IPS DF 4.7 (cell line): ENCODE measurements around the gene C12orf42.

Experiments
- DNase-seq: peaks from one replicate; pipeline ENCODE4 v3.0.0-alpha.2; 2013; ENCODE audit warnings: low spot score; ENCODE audit errors: extremely low read depth

C12orf42 gene

DNA sequence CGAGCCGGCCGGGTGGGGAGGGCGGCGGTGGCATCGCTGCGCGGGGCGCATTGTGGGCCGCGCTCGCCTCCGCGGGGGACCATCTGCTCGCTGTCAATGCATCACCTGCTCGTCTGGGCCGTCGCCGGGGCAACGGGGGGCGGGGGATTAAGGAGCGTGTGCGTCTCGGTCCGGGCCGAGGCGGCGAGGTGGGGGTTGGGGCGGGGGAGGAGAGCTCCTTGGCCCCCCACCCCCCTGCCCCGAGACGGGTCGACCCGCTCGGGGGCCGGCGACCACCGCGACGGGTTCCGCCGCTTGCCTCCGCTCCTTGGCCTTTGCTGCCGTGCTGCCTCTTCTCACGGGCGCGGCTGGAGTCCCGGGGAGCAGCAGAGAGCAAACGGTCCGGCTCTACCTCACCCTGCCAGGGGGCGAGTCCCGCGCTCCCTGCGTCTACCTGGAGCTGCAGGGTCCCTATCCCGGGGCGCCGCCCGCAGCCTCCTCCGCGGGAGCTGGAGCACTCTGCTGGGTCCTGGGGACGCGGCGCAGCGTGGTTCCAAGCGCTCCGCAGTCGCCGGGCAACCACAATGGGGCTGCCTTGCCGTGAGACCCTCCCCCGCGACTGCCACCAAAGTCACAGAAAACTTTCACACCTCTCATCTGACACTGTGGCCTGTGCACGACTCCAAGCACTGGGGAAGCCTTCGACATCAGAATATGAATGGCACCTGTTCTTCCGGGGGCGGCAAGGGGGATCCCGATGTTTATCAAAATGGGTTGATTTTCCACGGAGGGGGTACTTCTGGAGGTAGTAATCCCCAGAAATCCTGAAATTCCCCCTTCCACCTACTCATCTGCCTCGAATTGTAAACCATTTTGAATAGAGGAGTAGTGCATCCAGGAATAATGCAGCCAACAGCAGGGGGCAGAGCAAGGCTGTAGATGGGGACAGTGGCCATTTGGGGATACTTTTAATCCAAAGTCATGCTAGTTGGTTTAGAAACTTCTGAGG, at the start of gene C12orf42:
Gene C12orf42 (minus strand): TSS at position 500 of the 988 bp plus-strand sequence. CDS start 17,542 bp downstream, outside the sequence.
- no peak for DNase-seq

DNA sequence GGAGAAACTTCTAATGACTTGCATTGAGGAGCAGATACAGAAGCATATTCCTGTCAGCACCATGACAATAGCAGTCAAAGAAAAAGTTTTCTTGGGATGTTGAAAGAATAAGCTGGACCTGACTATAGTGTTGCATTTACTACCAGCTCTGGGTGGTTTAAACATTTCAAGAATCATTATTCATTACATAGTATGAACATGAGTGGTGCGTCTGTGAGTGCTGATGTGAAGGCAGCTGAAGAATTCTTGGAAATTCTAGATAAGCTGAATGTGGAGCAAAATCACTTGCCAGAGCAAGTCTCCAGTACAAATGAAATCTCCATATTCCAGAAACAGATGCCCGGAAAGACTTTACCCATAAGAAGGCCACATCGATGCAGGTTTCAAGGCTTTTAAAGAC, 46.3 kb upstream of the C12orf42 start:
- no peak for DNase-seq

DNA sequence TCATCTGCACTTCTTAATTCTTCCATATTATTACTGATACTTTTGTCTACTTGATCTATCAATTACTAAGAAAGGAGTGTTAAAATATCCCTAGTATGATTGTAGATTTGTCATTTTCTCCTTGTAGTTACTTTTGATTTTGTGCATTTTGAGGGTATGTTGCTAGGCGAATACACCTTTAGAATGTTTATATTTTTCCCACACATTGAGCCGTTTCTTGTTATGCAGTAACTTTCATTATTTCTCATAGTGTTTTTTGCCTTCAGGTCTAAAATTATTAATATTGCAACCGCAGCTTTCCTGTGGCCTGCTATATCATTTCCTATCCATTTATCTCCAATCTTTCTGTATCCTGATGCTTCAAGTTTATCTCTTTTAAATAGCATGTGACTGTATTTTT, 44.6 kb upstream of the C12orf42 start:
- no peak for DNase-seq

DNA sequence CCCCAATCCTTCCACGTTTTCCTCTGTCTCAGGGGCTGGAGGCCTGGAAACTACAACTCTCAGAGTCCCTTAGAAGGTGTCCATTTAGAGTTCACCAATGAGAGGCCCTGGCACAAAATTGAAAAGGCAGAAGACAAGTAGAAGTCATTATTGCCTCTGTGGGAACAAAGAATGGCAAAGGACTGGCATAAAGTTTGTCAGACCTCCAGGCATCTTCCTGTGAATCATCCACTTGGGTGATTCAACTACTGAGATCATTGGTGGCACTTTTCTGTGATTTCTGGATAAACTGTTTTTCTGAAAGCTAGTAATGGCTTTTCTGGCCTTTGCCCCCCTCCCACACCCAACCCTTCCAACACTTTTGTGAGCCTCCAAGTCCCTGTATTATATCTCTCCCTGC, 42.6 kb upstream of the C12orf42 start:
- no peak for DNase-seq

DNA sequence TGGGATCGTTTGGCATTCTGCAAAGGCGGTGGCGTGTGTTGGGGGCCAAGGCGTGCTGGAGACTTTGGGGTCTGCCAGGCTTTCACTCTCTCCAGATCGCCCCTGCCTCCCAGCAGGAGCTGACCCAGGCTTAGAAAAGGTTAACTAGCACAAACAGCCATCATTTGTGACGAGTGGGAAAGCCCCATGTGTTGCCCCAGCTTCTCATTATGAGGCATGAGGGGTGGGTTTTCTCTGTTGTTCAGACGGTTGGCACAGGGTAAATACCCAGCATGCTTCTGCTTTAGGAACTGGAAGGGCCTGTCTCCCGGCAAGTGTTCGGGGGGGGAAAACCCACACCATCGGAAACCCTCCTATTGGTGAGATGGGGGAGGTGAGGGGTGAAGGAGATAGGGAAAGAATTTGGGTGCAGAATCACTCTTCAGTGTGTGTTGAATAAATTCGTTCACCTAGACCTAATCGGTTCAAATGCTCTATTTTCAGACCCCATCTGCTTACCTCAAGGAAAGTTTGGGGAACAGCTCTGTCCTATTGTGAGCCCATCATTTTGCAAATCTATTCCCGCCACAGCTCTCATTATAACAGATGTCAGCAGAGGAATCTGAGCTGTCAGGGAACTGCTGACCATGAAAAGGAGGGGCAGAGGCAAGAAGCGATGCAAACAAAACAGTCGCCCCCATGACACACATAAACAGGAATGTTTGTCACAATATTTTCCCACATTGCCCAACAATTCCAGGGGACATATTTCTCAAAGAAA, 34.7 kb upstream of the C12orf42 start:
- no peak for DNase-seq

DNA sequence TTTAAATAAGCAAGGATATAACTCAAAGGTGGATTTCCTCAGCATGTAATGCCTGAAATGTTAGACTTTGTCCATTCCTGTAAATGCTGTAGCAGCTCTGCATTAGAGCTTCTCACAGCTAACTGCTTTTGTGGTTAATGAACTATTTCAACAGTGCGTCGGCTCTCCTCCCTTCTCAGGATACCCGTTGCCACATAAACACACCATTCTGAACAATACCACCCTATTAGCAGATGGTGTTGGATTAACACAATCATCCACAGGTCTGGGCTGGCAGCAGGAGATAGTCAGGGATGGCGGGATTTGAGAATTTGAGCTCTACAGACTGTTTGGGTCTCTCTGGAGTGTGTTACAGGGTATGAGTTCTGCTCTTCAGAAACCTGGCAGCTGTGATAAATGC, 33.5 kb upstream of the C12orf42 start:
- no peak for DNase-seq

DNA sequence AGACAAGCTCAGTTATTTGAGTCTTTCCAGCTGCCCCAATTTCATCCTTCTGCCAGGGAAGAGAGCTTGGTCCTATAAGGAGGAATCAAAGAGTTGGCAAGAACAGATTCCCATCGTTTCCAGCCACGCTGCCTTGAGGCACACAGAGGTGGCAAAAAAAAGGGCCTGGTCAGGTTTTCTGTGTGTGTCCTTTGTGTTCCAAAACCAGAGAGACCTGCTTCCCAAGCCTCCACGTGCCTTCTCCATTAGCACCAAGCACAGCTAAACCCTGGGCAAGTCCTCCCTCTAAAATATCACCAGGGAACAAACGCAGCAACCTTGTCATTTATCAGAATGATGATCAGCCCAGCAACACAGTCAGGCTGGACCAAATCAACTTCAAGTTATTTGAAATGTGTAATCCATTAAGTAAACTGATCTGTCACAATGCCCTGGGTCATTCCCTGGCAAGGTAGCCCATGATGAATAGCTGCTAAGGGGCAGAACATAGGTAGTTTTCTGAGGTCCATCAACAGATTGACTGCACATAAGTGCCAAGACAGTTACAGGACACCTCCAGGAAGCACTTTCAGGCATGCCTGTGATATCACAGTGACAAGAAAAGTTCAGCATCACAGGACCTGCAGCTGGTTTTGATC, 28.6 kb upstream of the C12orf42 start:
- no peak for DNase-seq

DNA sequence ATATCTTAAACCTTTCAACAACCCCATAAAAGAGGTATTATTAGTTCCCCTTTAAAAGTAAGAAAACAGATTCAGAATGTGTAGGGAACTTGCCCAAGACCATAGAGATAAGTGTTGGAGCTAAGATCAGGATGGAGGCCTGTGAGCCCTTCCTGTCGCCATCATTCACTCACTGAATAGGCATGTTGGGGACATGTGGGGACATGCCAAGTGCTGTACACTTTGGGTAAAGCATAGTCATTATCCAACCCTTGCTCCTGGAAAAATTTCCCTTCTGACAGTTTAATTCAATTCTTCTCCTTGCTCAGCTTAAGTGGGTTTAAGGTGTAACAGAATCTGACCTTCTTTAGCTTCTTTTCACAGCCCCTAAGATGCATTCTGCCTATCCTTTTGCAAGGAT, 28.0 kb upstream of the C12orf42 start:
- no peak for DNase-seq

DNA sequence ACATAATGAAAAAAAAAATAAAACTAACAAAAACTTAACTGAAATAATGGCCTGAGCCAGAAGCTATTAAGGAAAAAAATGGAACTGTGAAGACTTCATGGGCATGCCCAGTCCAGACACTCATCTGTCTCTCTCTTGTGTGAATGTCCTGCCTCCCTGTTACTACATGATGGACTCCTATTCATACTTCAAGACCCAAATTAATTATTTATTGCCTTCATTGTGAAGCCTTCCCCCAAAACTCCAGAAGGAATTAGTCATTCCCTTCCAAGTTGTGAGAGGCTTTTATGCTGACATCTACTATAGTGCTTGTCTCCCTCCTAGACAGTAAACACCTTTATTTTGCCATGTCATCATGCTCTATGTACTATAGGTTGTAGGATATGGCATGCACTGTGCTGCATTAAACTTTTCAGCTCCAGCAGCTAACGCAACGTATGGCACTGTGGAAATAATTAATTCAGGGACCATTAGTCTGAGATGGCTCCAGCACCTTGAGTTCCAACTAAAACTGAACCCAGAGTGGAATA, 25.0 kb upstream of the C12orf42 start:
- no peak for DNase-seq

DNA sequence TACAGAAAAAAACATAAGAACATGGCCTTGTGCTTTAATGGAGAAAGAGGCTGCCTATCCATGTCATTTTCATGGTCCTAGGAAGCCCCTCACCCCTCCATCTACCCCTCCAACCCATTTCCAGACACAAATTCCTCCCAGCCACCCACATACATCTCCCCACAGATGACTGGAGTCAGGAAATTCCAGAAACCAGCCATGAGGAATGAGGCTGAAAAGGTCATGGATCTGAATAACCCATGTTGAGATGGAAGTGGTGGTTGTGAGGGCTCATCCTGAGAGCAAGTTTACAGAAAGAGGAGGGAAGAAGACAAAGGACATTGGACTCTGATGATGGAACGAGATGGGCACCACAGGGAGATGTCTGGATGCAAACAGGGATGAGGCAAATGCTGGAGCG, 23.9 kb upstream of the C12orf42 start:
- no peak for DNase-seq

DNA sequence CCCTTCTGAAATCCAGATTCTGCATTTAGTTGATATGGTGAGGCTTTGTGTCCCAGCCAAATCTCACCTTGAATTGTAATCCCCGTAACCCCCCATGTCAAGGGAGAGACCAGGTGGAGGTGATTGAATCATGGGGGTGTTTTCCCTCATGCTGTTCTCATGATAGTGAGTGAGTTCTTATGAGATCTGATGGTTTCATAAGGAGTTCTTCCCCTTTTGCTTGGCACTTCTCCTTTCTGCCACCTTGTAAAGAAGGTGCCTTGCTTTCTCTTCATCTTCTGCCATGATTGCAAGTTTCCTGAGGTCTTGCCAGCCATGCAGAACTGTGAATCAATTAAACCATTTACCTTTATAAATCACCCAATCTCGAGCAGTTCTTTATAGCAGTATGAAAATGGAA, 23.1 kb upstream of the C12orf42 start:
- no peak for DNase-seq

DNA sequence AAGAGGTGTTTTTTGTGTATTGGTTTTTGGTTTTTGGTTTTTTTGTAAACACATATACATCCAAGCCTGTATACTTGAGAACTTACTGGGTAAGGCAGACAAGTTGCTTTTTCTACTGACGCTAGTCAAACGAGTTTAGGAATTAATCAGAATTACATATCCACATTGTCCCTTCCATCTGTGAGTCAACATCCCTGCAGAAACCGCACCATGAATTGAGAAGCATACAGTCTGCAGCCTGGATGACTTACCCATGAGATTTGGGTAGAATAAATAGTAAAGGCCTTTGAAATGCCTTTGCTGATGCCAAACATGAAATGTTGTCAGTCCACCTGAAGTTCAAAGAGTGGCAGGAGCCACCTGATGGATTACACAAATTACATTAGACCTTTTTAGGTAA, 21.4 kb upstream of the C12orf42 start:
- no peak for DNase-seq

DNA sequence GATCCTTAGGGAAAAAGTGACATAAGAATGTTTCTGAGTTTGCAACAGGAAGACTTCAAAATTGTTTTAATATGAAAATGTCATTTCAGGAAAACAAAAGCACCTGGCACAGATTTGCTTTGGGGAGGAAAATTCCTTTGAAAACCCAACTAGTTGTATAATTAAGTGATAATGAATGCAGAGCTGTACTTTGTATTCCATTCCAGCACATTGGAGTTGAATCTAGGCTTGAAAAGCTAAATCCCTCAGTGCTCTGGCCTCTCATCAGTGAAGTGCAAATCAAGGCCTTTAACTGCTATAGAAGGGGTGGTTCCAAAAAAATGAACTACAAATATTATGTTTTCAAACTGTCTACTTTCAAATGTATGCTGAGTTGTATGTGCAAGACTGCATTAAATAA, 19.6 kb upstream of the C12orf42 start:
- DNase-seq = no peak

DNA sequence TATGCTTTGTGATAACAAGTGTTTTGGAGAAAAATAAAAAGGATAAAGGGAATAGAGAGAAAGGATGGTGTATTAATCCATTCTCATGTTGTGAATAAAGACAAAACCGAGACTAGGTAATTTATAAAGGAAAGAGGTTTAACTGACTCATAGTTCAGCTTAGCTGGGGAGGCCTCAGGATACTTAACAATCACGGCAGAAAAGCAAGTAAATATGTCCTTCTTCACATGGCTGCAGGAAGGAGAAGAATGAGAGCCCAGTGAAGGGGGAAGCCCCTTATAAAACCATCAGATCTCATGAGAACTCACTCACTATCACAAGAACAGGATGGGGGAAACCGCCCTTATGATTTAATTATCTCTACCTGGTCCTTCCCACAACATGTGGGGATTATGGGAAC, 18.1 kb upstream of the C12orf42 start:
- DNase-seq = no peak

DNA sequence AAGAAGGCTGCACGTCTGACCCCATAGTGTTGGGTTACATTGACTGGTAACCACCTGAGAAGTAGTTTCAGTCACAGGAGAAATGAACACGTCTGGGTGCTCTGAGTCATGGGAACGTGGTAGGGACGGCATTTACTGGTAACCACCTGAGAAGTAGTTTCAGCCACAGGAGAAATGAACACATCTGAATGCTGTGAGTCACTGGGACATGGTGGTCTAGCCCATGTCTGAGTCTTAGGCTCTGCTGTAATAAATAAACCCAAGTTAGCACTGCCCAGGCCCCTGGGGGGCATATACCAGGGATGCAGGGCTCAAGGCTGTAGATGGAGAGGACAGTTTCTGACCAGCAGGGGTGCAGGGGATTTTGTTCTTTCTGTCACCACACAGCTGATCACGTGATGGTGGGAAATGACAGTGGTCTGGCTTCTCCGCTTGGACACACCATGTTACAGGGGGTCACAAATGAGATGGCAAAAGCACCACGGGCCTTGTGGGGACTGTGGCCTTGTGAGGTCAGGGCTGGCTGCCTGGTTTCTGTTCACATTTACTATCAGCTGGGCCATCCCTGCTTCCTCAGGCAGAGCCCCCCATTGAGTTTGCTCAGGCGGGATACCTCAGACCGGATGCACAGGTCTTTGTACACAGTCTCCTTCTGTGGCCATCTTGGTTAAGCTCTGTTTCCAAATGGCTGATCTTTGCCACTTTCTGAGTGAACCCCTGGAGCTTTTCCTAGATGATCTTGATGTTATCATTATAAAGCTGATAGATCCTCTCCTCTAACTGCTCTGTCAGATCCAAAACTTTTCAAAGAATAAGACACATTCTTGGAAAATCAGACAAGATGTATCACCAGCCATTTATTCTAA, 9.8 kb upstream of the C12orf42 start:
- no peak for DNase-seq

DNA sequence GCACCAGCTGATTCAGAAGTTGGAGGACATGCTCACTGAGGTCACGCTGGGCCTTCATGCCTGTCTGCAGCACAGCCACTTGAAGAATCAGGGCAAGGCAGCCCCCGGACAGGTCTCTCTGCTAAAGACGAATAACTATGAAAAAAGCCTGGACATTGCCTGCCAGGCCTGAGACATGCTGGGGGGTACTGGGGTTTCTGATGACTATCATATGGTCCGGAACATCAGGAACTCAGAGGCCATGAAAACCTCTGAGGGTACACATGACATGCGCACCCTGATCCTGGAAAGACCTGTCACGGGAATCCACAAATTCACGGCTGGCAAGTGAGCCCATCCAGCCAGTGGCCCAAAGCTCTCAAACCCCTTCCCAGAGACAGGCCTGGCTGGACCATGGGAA, 8.8 kb upstream of the C12orf42 start:
- DNase-seq = no peak

DNA sequence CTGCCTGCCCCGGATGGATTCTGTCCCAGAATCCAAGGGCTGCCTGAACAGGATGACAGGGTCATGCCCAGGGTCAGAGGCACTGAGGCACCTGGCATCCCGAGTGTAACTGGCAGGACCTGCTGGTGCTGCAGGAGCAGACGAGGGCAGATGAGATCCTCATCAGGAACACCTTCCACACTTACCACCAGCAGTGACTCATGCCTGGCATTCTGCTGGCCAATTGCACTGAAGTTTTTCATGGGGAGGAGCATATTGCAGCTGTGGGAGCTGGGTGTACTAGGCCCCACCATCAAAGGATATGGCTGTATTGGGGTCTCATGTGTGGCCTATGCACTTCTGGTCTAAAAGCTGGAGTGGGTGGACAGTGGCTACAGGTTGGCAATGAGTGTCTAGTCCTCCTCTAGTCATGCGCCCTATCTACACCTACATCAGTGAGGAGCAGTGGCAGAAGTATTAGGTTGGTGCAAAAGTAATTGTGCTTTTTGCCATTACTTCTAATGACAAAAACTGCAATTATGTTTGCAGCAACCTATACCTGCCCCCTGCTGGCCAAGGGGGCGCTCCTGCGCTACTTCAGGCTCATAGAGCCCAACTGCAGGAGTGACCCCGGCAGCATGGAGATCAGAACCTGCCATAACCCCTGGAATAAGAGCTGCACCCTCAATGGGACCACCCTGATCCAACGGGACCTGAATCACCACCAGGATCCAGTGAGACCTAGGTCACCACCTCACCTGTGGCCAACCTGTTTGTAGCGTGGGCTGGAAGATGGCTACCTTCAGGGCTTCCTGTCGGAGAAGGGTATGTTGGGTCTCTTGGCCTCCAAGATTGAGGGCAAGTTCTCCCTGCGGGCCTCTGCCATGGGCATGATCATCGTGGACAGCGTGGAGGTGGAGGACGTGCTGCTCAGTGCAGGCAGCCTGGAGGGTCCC, 8.0 kb upstream of the C12orf42 start:
- DNase-seq = no peak

DNA sequence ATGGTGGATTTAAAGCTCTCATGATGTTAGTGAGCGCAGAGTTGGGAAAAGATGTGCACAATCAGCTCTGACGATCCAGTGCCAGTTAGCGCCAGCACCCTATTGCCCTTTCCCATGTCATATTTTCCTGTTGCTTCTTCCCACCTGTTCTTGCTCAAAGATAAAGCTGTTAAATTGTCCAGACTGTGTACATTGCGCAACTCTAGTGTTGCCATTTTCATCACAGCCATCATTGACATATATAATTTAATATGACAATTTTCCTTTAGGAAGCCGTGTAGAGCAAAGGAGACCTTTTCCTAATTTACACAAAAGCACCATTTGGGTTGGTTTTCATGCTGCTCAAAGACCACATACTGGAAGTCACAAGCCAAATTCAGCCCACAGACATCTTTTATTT, 5.7 kb upstream of the C12orf42 start:
- DNase-seq = no peak

DNA sequence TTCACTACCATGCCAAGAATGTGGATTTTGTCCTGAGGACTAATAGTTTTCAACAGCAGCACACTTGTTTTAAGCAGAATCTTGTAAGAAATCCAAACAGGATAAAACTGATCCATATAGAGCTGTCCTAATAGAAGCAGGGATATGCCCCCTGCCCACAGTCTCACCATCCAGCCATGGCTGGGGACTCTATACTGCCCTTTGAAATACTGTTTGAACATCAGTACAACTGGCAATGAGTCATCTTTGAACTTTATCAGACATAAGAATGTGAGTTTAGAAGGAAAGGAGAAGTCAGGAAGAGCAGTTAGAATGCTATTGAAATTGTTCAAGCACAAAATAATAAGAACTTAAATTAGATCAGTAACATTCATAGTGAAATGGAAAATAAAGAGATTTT, 3.8 kb upstream of the C12orf42 start:
- no peak for DNase-seq

DNA sequence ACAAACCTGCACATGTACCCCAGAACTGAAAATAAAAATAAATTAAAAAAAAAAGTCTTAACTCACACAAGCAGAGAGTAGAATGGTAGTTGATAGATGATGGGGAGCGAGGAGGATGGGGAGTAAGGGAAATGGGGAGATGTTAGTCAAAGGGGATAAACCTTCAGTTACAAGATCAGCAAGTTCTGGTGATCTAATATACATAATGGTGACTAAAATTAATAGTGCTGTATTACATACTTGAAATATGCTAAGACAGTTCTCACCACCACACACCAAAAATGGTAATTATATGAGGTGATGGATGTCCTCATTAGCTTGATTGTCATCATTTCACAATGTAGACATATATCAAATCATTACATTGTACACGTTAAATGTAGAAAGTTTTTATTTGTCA, 3.2 kb upstream of the C12orf42 start:
- no peak for DNase-seq
